ENCODE results near the gene MMP11. TPM values are rescaled to one million over a fixed set of nuclear protein-coding genes. Genes with fewer than 3 reads are reported as not detected.

Gene MMP11
- total and polyA plus RNA-seq, 8 donors, result 0.43 to 17.6 (median 0.74) TPM

DNA sequence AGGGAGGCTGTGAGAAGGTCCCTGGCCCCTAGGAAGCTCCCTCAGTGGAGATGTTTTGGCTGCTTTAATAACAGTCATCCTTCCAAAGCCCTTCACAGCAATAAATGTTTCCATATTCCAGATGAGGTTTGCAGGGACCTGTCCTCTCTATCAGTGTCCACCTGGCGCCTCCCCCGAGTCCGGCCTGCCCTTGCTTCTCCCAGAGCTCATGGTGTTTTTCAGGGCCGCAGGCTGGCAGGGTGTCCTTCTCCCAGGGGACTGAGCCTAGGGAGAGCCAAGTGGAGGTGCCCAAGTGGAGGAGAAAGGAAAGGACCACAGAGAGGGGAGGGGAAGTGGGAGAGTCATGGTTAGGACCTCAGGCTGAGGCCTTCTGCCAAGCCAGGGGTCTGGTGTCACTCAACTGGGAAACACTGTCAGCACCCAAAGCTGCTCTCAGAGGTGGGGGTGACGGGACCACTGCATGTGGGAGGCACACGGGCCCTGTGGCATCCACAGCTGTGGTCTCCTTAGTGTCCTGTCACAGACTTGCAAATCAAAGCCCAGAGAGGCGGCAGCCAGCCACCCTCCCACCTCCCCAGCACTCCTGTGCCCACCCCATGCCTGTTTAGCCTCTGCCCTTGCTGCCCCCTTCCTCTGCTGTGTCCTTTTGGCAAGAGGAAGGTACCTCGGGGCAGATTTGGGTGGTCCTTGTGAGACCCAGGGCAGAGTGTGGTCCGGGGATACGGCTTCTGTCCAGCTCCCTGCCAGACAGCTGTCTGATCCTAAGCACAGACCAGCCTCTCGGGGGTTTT is 59.8 kb downstream of the MMP11 start:
- TF ChIP-seq, protein P1, sequence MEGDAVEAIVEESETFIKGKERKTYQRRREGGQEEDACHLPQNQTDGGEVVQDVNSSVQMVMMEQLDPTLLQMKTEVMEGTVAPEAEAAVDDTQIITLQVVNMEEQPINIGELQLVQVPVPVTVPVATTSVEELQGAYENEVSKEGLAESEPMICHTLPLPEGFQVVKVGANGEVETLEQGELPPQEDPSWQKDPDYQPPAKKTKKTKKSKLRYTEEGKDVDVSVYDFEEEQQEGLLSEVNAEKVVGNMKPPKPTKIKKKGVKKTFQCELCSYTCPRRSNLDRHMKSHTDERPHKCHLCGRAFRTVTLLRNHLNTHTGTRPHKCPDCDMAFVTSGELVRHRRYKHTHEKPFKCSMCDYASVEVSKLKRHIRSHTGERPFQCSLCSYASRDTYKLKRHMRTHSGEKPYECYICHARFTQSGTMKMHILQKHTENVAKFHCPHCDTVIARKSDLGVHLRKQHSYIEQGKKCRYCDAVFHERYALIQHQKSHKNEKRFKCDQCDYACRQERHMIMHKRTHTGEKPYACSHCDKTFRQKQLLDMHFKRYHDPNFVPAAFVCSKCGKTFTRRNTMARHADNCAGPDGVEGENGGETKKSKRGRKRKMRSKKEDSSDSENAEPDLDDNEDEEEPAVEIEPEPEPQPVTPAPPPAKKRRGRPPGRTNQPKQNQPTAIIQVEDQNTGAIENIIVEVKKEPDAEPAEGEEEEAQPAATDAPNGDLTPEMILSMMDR (IDR thresholded peaks at IDR 0.05), result no peak
- Histone ChIP-seq H3K4me3 (no peak overlapping the region), H3K27me3 (no peaks in the 10 kb centered on the region), H3K36me3 (peaks cover 0 to 28% (median 3%) of the 10 kb centered on the region in 3 donors), H3K27ac (no peak overlapping the region), H3K9me3 (no peaks in the 10 kb centered on the region), H3K4me1 (peaks cover 0 to 13% (median 13%) of the 10 kb centered on the region in 3 donors)
- WGBS, 2 donors, result 72 to 85% methylated on average over 11 of the region's 11 CpGs
- intact Hi-C loops (cut with DNase I), result no loop called here
- no peak for FAIRE-seq
- no peak for ATAC-seq
- DNase-seq, result peak in 2 of 6 donors; percentile 46 to 51

DNA sequence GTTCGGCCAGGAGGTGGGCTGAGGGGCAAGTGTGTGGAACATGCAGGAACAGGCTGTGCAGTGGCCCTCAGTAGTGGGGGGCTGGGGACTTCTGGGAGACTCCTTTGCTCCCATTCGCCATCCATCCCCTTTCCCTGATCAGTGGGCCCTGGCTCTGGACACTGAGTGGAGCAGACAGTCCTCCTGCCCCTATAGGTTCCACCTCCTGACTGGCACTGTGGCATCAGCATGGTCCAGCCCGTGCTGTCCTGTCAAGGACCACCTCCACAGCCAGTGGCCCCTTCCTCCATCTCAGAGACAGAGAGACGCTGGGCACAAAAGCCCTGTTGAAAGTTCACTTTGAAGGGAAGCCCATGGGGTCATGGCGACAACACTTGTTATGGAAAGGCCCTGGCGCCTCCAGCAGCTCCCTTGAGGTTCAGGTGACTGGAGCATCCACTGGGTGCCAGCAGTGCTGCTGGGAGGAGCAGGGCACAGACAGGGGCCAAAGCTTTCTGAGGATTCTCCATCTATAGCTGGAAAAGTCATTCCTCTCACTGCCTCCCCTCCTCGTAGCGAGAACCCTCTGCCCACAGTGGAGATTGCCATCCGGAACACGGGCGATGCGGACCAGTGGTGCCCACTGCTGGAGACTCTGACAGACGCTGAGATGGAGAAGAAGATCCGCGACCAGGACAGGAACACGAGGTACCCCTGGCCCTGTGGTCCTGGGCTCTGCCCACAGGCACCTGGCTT is 60.5 kb downstream of the MMP11 start:
- TF ChIP-seq, protein P1 (IDR thresholded peaks at IDR 0.05), result no peak
- WGBS, 2 donors, result 86 to 93% methylated on average over 16 of the region's 16 CpGs
- H3K27ac ChIP-seq, result no peak overlapping the region

More for the DNA sequence above, 60.5 kb downstream of the MMP11 start:
- intact Hi-C loops (cut with DNase I), result no loop called here
- Histone ChIP-seq H3K4me1 (peaks cover 0 to 13% (median 13%) of the 10 kb centered on the region in 3 donors), H3K9me3 (no peaks in the 10 kb centered on the region), H3K36me3 (peaks cover 0 to 25% (median 3%) of the 10 kb centered on the region in 3 donors), H3K27me3 (no peaks in the 10 kb centered on the region), H3K4me3 (no peak overlapping the region)
- FAIRE-seq, result no peak
- no peak for ATAC-seq
- DNase-seq, result peak in 2 of 6 donors; percentile 44 to 48

Other genes with a start within 250 kb of the MMP11 start
- gene IGLL1, start 192.6 kb upstream of the MMP11 start, total RNA-seq, result not detected
- gene IGLL1, start 192.6 kb upstream of the MMP11 start, polyA plus RNA-seq, result under 1 TPM in 1 of 2 donors, not detected in 1; 0.26 TPM
- 1 to 10 TPM in 1 of 6 donors, under 1 TPM in 4, not detected in 1; 0.18 to 1.2 (median 0.58) TPM for gene DRICH1, start 140.5 kb upstream of the MMP11 start, total RNA-seq
- gene DRICH1, start 140.5 kb upstream of the MMP11 start, polyA plus RNA-seq, result 1 to 10 TPM; 2.5 to 3.2 TPM
- gene RGL4, start 81.8 kb upstream of the MMP11 start, total RNA-seq, result under 1 TPM in 2 of 6 donors, not detected in 4; 0.50 to 0.95 TPM
- under 1 TPM; 0.42 to 0.72 TPM for gene RGL4, start 81.8 kb upstream of the MMP11 start, polyA plus RNA-seq
- gene ZNF70, start 21.7 kb upstream of the MMP11 start, total RNA-seq, result 1 to 10 TPM; 2.2 to 4.3 (median 2.8) TPM
- 1 to 10 TPM in 1 of 2 donors, under 1 TPM in 1; 0.77 to 1.4 TPM for gene ZNF70, start 21.7 kb upstream of the MMP11 start, polyA plus RNA-seq
- under 1 TPM in 1 of 6 donors, not detected in 5; 0.78 TPM for gene VPREB3, start 18.4 kb upstream of the MMP11 start, total RNA-seq
- gene VPREB3, start 18.4 kb upstream of the MMP11 start, polyA plus RNA-seq, result under 1 TPM in 1 of 2 donors, not detected in 1; 0.80 TPM
- gene C22orf15, start 9.9 kb upstream of the MMP11 start, total RNA-seq, result not detected
- not detected for gene C22orf15, start 9.9 kb upstream of the MMP11 start, polyA plus RNA-seq
- gene CHCHD10, start 4.9 kb upstream of the MMP11 start, total RNA-seq, result 10 to 100 TPM; 30.6 to 75.5 (median 50.6) TPM
- gene CHCHD10, start 4.9 kb upstream of the MMP11 start, polyA plus RNA-seq, result 100 to 1,000 TPM in 1 of 2 donors, 10 to 100 TPM in 1; 81.2 to 134 TPM
- 10 to 100 TPM; 25.2 to 36.8 (median 30.4) TPM for gene SMARCB1, start 14.1 kb downstream of the MMP11 start, total RNA-seq
- 10 to 100 TPM; 28.2 to 37.1 TPM for gene SMARCB1, start 14.1 kb downstream of the MMP11 start, polyA plus RNA-seq
- 10 to 100 TPM; 13.0 to 26.5 (median 19.1) TPM for gene DERL3, start 66.2 kb downstream of the MMP11 start, total RNA-seq
- 10 to 100 TPM; 19.7 to 26.3 TPM for gene DERL3, start 66.2 kb downstream of the MMP11 start, polyA plus RNA-seq
- gene SLC2A11, start 85.0 kb downstream of the MMP11 start, total RNA-seq, result 10 to 100 TPM; 10.3 to 20.2 (median 14.7) TPM
- gene SLC2A11, start 85.0 kb downstream of the MMP11 start, polyA plus RNA-seq, result 10 to 100 TPM; 19.2 to 21.9 TPM
- 100 to 1,000 TPM; 128 to 269 (median 192) TPM for gene MIF, start 121.5 kb downstream of the MMP11 start, total RNA-seq
- gene MIF, start 121.5 kb downstream of the MMP11 start, polyA plus RNA-seq, result 100 to 1,000 TPM; 353 to 476 TPM
- 10 to 100 TPM in 2 of 6 donors, 1 to 10 TPM in 4; 4.4 to 12.4 (median 9.7) TPM for gene GSTT2B, start 188.3 kb downstream of the MMP11 start, total RNA-seq
- gene GSTT2B, start 188.3 kb downstream of the MMP11 start, polyA plus RNA-seq, result 10 to 100 TPM; 16.8 to 59.8 TPM
- gene DDTL, start 194.0 kb downstream of the MMP11 start, total RNA-seq, result 1 to 10 TPM in 5 of 6 donors, under 1 TPM in 1; 0.79 to 4.1 (median 1.7) TPM
- 1 to 10 TPM; 1.4 to 2.8 TPM for gene DDTL, start 194.0 kb downstream of the MMP11 start, polyA plus RNA-seq
- 100 to 1,000 TPM in 3 of 6 donors, 10 to 100 TPM in 3; 77.5 to 188 (median 108) TPM for gene DDT, start 201.6 kb downstream of the MMP11 start, total RNA-seq
- 100 to 1,000 TPM; 125 to 204 TPM for gene DDT, start 201.6 kb downstream of the MMP11 start, polyA plus RNA-seq
- gene GSTT2, start 207.3 kb downstream of the MMP11 start, total RNA-seq, result 1 to 10 TPM in 2 of 6 donors, under 1 TPM in 1, not detected in 3; 0.79 to 1.5 (median 1.2) TPM
- gene GSTT2, start 207.3 kb downstream of the MMP11 start, polyA plus RNA-seq, result 1 to 10 TPM in 1 of 2 donors, under 1 TPM in 1; 0.54 to 1.0 TPM
- gene GSTT4, start 232.6 kb downstream of the MMP11 start, total RNA-seq, result not detected
- not detected for gene GSTT4, start 232.6 kb downstream of the MMP11 start, polyA plus RNA-seq
- 10 to 100 TPM; 25.1 to 43.4 (median 26.0) TPM for gene CABIN1, start 238.5 kb downstream of the MMP11 start, total RNA-seq
- 10 to 100 TPM; 46.4 to 58.7 TPM for gene CABIN1, start 238.5 kb downstream of the MMP11 start, polyA plus RNA-seq